ENCODE results near the gene ABHD4.

DNA sequence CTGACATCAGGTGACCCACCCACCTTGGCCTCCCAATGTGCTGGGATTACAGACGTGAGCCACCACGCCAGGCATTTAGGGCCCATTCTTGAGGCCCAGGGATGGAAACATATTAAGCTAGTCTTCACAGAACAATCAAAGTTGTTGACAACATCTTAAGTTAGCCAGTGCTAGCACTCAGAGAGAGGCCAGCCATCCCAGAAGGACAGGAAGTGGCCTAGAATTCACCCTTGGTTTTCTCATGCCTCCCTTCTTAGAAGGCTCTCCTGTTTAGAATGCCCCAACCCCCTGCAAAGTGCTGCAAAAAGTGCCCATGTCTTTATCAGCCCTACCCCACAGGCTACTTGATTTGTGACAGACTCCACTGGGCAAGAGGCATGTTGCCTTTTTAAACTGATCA is 58.1 kb downstream of the ABHD4 start:
- TF ChIP-seq, protein P1, sequence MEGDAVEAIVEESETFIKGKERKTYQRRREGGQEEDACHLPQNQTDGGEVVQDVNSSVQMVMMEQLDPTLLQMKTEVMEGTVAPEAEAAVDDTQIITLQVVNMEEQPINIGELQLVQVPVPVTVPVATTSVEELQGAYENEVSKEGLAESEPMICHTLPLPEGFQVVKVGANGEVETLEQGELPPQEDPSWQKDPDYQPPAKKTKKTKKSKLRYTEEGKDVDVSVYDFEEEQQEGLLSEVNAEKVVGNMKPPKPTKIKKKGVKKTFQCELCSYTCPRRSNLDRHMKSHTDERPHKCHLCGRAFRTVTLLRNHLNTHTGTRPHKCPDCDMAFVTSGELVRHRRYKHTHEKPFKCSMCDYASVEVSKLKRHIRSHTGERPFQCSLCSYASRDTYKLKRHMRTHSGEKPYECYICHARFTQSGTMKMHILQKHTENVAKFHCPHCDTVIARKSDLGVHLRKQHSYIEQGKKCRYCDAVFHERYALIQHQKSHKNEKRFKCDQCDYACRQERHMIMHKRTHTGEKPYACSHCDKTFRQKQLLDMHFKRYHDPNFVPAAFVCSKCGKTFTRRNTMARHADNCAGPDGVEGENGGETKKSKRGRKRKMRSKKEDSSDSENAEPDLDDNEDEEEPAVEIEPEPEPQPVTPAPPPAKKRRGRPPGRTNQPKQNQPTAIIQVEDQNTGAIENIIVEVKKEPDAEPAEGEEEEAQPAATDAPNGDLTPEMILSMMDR (IDR thresholded peaks at IDR 0.05): no peak
- no peak for TF ChIP-seq POLR2A (IDR thresholded peaks at IDR 0.05)
- TF ChIP-seq POLR2AphosphoS5 (IDR thresholded peaks at IDR 0.05): no peak

Data from prostate gland (tissue), 2 donors.